HepG2 (cell line): ENCODE results near the gene ITGB7. TPM values are rescaled to one million over a fixed set of nuclear protein-coding genes. Genes with fewer than 3 reads are reported as not detected.
"Not testable (repeated sequence)": the region's sequence is repeated elsewhere in the genome, so short reads cannot be mapped to it uniquely, and the experiment has no call there.

ENCODE experiments used
- ATAC-seq: fragments of 200-7000 bp; cut with Tn5 transposase; 3 replicates; pipeline ENCODE4 v1.9.1; 2020; ENCODE audit warnings: mild to moderate bottlenecking, moderate library complexity
- BruUV-seq: library from RNA; stranded (reverse); fragments of 400-500 nt; replicated peaks from 2 replicates; lab custom pipeline; 2021; lab: Mats Ljungman, UMichigan
- CTCF ChIA-PET: fragments of 300-600 bp; formaldehyde crosslinking; extraction: SDS; loops from one replicate; lab custom pipeline; 2021; ENCODE audit warnings: low total read pairs, inconsistent platforms, low intra/inter-chr PET ratio; lab: Yijun Ruan, JAX
- POLR2A ChIA-PET: fragments of 350-600 bp; sonication (Branson Sonifier 250); formaldehyde crosslinking; loops from one replicate; lab custom pipeline; 2020; ENCODE audit warnings: antibody characterized with exemption, inconsistent platforms; lab: Yijun Ruan, JAX
- DNase-seq: peaks from one replicate; pipeline ENCODE4 v3.0.0-alpha.2; 2015; ENCODE audit warnings: low spot score
- FAIRE-seq: peaks from 3 replicates; lab custom pipeline; 2011; peaks lifted over from hg19 to GRCh38; lab: Jason Lieb, UNC
- H2AFZ ChIP-seq: one replicate; pipeline ENCODE4 v1.6.1; 2011; ENCODE audit warnings: low read length, inconsistent platforms
- H3K27ac ChIP-seq: fragments of 300-600 bp; 3 replicates; pipeline ENCODE4 v1.8.0; 2011; ENCODE audit warnings: mixed run types, mild to moderate bottlenecking, mixed read lengths, low read length, inconsistent platforms; ENCODE audit not compliant: insufficient read depth; ENCODE audit errors: extremely low read length
- H3K27me3 ChIP-seq, 2 experiments: fragments of 200-600 bp in 1 of 2; 2 replicates in 1 of 2; 3 replicates in 1 of 2; pipeline versions ENCODE4 v1.6.0 to v1.8.0; 2011; ENCODE audit warnings: low read length in 2 of 2, mild to moderate bottlenecking in 2 of 2, moderate library complexity in 2 of 2, inconsistent platforms in 1 of 2; ENCODE audit not compliant: insufficient read depth in 2 of 2, control insufficient read depth in 1 of 2
- H3K36me3 ChIP-seq, 2 experiments: fragments of 200-600 bp in 1 of 2; replicated peaks in 1 of 2; 2 replicates in 1 of 2; 3 replicates in 1 of 2; pipeline versions ENCODE4 v1.5.1 to v1.8.0; 2011; ENCODE audit warnings: low read length in 2 of 2, inconsistent platforms in 1 of 2; ENCODE audit not compliant: insufficient read depth in 2 of 2, control insufficient read depth in 1 of 2
- H3K4me1 ChIP-seq: 2 replicates; pipeline ENCODE4 v1.5.1; 2012; ENCODE audit warnings: low read length, inconsistent platforms; ENCODE audit not compliant: insufficient read depth
- H3K4me2 ChIP-seq: 2 replicates; pipeline ENCODE4 v1.6.0; 2011; ENCODE audit warnings: low read depth, low read length, inconsistent platforms
- H3K4me3 ChIP-seq, 3 experiments: fragments of 200-600 bp in 1 of 3; sonication (generic), shearing (Covaris generic) in 1 of 3; replicated peaks in 1 of 3; 2 replicates each; pipeline ENCODE4 v1.5.1; 2011 to 2016; ENCODE audit warnings: low read length in 3 of 3, inconsistent platforms in 2 of 3, low read depth in 2 of 3, mild to moderate bottlenecking in 2 of 3, control low read depth in 1 of 3, mixed read lengths in 1 of 3; ENCODE audit not compliant: insufficient read depth in 1 of 3
- H3K79me2 ChIP-seq: one replicate; pipeline ENCODE4 v1.6.1; 2011; ENCODE audit warnings: low read length, inconsistent platforms; ENCODE audit not compliant: insufficient read depth
- H3K9ac ChIP-seq: 2 replicates; pipeline ENCODE4 v1.6.0; 2011; ENCODE audit warnings: mild to moderate bottlenecking, low read depth, low read length, inconsistent platforms; ENCODE audit not compliant: insufficient read depth
- H3K9me3 ChIP-seq: 2 replicates; pipeline ENCODE4 v1.5.1; 2012; ENCODE audit warnings: mild to moderate bottlenecking, low read length
- H4K20me1 ChIP-seq: 2 replicates; pipeline ENCODE4 v1.6.0; 2011; ENCODE audit warnings: inconsistent platforms, mild to moderate bottlenecking, low read length, moderate library complexity; ENCODE audit not compliant: insufficient read depth
- EP300 ChIP-seq, 3 experiments: sonication (generic) in 1 of 3; formaldehyde crosslinking in 1 of 3; IDR thresholded peaks; 2 replicates each; pipeline versions ENCODE4 v1.5.1 to v1.6.1; 2011 to 2020; ENCODE audit warnings: low read depth in 2 of 3, low read length in 2 of 3, borderline replicate concordance in 1 of 3, improper control_type of control experiment in 1 of 3, mild to moderate bottlenecking in 1 of 3, missing genetic modification reagents in 1 of 3, moderate library complexity in 1 of 3
- FOXA1 ChIP-seq, 2 experiments: fragments of 450-650 bp in 1 of 2; sonication (generic) in 1 of 2; formaldehyde crosslinking in 1 of 2; IDR thresholded peaks; 2 replicates each; pipeline versions ENCODE4 v1.4.0 to v1.6.1; 2016 to 2020; ENCODE audit warnings: missing genetic modification reagents in 1 of 2
- PAXIP1 ChIP-seq: sonication (generic); formaldehyde crosslinking; conservative IDR thresholded peaks from 2 replicates; pipeline ENCODE4 v1.4.0; 2020; ENCODE audit warnings: mild to moderate bottlenecking, missing genetic modification reagents, moderate library complexity
- POGZ ChIP-seq: sonication (generic); formaldehyde crosslinking; IDR thresholded peaks from 2 replicates; pipeline ENCODE4 v1.4.0; 2020; ENCODE audit warnings: mild to moderate bottlenecking, missing genetic modification reagents
- ZNF3 ChIP-seq: IDR thresholded peaks from 2 replicates; pipeline ENCODE4 v1.7.0; 2017; ENCODE audit warnings: inconsistent platforms
- ZNF362 ChIP-seq: sonication (generic); formaldehyde crosslinking; IDR thresholded peaks from 2 replicates; pipeline ENCODE4 v1.4.0; 2020; ENCODE audit warnings: missing genetic modification reagents, mild to moderate bottlenecking, borderline replicate concordance
- WGBS: methylation state at CpG from one replicate; pipeline ENCODE4 v1.1.6; 2017; ENCODE audit warnings: low lambda C conversion rate; 5-methylcytosine and 5-hydroxymethylcytosine counted together
- in situ Hi-C: cut with HindIII; loops from 2 replicates; pipeline ENCODE4 v1.10.0; 2017; ENCODE audit warnings: low pct_unique_long_range_greater_than_20kb; ENCODE audit not compliant: extremely low pct_ligation_motif_present
- intact Hi-C: fragments of 100-400 bp; cut with micrococcal nuclease; formaldehyde crosslinking; loops from one replicate; pipeline ENCODE4 v1.10.0; 2022; ENCODE audit not compliant: unreplicated experiment
- polyA plus RNA-seq, 8 experiments: library from polyadenylated mRNA; depleted of rRNA in 3 of 8; stranded (reverse) in 7 of 8; unstranded in 1 of 8; fragments of >200 nt; fragmentation: Illumina TruSeq in 4 of 8; extraction: Trizol in 4 of 8; gene quantifications; 2 replicates each; pipeline versions ENCODE4 v1.2.1 to v1.2.3, GENCODE V29; 2011 to 2016; ENCODE audit warnings: low read depth in 4 of 8, missing spikeins in 1 of 8, mixed read lengths in 1 of 8; ENCODE audit not compliant: insufficient read depth in 1 of 8
- total RNA-seq, 5 experiments: library from RNA; depleted of rRNA; stranded (reverse); fragments of >200 nt; fragmentation: Illumina TruSeq; extraction: Trizol; gene quantifications; 2 replicates each; pipeline ENCODE4 v1.2.3, GENCODE V29; 2016; ENCODE audit warnings: low read depth in 1 of 5
- TF ChIP-seq, protein P1 (sequence below): IDR thresholded peaks from 2 replicates; pipeline ENCODE4 v1.4.0; 2020; ENCODE audit warnings: mild to moderate bottlenecking, missing genetic modification reagents
- TF ChIP-seq, protein P2 (sequence below): sonication (generic); formaldehyde crosslinking; IDR thresholded peaks from 2 replicates; pipeline ENCODE4 v1.4.0; 2020; ENCODE audit warnings: missing genetic modification reagents

The ITGB7 gene
- total and polyA plus RNA-seq, 2 of the 13 experiments (the other 11 are each of a cell fraction or from before 2014, with no cell fraction given): 0.16 to 0.18 TPM

DNA sequence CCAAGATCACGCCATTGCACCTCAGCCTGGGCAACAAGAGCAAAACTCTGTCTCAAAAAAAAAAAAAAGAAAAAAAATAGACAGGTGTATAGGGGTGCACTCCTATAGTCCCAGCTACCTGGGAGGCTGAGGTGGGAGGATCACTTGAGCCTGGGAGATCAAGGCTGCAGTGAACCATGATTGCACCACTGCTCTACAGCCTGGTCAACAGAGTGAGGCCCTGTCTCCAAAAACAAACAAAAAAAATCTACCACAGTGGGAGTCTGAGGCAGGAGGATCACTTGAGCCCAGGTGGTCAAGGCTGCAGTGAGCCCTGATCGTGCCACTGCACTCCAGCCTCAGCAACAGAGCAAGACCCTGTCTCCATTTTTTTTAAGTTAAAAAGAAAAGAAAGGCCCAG, 44.0 kb downstream of the ITGB7 start:
- H3K9me3 ChIP-seq; H3K36me3 ChIP-seq; intact Hi-C loops; H2AFZ ChIP-seq; in situ Hi-C loops; BruUV-seq; H3K9ac ChIP-seq; H3K79me2 ChIP-seq; H3K27me3 ChIP-seq; H3K27ac ChIP-seq; DNase-seq; ATAC-seq; CTCF ChIA-PET; H4K20me1 ChIP-seq; H3K4me2 ChIP-seq; H3K4me3 ChIP-seq; TF ChIP-seq EP300 (CRISPR knock-in tag; IDR thresholded peaks at IDR 0.05; ENCODE audit: borderline replicate concordance); FOXA1 (IDR thresholded peaks at IDR 0.05): not testable (repeated sequence)
- POLR2A ChIA-PET: interaction anchor here (0.7 to 4.5 kb wide), 2 partner anchors 17 to 23 kb away, joined by 3 to 34 read pairs; partner anchors contain the start of genes CSAD and ZNF740
- peaks cover 44% of the 10 kb centered on the region for H3K4me1 ChIP-seq
- FAIRE-seq: peak; percentile 54
- WGBS: 56% methylated on average over 2 of the region's 2 CpGs
- TF ChIP-seq ZNF362 (CRISPR knock-in tag) (peak; percentile 74; the same call in 1 of the 2 replicates), EP300 (IDR thresholded peaks at IDR 0.05; ENCODE audit: low read depth in 2 of 2, low read length in 2 of 2) (0 out of 4 replicates have a peak, but pooled peaks of 1 of the 2 experiments have one; percentile 11), POGZ (CRISPR knock-in tag) (peak; percentile 66), FOXA1 (CRISPR knock-in tag; IDR thresholded peaks at IDR 0.05) (peak; percentile 16; the same call in 1 of the 2 replicates), PAXIP1 (CRISPR knock-in tag) (0 out of 2 replicates have a peak, but pooled peaks have one; percentile 30), ZNF3 (CRISPR knock-in tag) (peak; percentile 67; the same call in 1 of the 2 replicates)
- TF ChIP-seq, protein P1, sequence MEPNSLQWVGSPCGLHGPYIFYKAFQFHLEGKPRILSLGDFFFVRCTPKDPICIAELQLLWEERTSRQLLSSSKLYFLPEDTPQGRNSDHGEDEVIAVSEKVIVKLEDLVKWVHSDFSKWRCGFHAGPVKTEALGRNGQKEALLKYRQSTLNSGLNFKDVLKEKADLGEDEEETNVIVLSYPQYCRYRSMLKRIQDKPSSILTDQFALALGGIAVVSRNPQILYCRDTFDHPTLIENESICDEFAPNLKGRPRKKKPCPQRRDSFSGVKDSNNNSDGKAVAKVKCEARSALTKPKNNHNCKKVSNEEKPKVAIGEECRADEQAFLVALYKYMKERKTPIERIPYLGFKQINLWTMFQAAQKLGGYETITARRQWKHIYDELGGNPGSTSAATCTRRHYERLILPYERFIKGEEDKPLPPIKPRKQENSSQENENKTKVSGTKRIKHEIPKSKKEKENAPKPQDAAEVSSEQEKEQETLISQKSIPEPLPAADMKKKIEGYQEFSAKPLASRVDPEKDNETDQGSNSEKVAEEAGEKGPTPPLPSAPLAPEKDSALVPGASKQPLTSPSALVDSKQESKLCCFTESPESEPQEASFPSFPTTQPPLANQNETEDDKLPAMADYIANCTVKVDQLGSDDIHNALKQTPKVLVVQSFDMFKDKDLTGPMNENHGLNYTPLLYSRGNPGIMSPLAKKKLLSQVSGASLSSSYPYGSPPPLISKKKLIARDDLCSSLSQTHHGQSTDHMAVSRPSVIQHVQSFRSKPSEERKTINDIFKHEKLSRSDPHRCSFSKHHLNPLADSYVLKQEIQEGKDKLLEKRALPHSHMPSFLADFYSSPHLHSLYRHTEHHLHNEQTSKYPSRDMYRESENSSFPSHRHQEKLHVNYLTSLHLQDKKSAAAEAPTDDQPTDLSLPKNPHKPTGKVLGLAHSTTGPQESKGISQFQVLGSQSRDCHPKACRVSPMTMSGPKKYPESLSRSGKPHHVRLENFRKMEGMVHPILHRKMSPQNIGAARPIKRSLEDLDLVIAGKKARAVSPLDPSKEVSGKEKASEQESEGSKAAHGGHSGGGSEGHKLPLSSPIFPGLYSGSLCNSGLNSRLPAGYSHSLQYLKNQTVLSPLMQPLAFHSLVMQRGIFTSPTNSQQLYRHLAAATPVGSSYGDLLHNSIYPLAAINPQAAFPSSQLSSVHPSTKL: 0 out of 2 replicates have a peak, but pooled peaks have one; percentile 20
- TF ChIP-seq, protein P2, sequence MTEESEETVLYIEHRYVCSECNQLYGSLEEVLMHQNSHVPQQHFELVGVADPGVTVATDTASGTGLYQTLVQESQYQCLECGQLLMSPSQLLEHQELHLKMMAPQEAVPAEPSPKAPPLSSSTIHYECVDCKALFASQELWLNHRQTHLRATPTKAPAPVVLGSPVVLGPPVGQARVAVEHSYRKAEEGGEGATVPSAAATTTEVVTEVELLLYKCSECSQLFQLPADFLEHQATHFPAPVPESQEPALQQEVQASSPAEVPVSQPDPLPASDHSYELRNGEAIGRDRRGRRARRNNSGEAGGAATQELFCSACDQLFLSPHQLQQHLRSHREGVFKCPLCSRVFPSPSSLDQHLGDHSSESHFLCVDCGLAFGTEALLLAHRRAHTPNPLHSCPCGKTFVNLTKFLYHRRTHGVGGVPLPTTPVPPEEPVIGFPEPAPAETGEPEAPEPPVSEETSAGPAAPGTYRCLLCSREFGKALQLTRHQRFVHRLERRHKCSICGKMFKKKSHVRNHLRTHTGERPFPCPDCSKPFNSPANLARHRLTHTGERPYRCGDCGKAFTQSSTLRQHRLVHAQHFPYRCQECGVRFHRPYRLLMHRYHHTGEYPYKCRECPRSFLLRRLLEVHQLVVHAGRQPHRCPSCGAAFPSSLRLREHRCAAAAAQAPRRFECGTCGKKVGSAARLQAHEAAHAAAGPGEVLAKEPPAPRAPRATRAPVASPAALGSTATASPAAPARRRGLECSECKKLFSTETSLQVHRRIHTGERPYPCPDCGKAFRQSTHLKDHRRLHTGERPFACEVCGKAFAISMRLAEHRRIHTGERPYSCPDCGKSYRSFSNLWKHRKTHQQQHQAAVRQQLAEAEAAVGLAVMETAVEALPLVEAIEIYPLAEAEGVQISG (CRISPR knock-in tag): 0 out of 2 replicates have a peak, but pooled peaks have one; percentile 18
